GM21576 (cell line): ENCODE data around the gene STXBP6.
A peak's percentile ranks its signal among the peaks of the same experiment; 100 is the strongest.

Source experiments
- ATAC-seq: cut with Tn5 transposase; IDR thresholded peaks from one replicate; pipeline ENCODE4 v1.9.1; 2021; ENCODE audit warnings: mild to moderate bottlenecking, moderate library complexity; ENCODE audit not compliant: unreplicated experiment

STXBP6 gene

DNA sequence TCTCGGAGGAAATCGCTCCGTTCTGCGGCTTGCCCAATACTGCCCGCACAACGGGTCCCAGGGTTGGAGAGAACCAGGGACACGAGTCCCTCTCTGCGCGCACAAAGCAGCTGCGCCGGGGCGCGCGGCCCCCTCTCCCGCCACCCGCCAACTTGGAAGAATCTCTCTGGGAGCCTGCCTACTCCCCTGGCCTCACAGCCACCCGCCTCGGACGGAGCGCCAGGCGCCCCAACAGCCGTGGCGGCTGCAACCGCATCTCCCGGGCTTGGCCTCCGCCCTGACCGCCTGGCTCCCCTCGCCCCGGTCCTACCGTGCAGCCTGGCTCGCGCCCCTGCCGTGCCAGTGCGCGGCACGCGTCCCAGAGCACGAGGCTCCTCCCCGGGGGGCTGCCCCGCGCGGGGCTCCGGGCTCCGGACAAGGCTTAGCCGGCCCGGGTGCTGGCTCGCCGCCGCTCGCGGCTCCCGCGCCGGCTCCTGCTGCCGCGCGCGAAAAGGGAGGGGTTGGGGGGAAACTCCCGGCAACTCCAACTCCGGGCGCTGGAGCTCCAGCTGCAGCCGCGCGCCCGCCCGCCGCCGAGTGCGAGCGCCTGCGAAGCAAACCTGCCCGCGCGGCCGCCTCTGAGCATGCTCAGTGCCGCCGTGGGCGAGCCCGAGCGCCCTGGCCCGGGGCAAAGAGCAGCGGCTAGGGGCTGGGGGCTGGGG is at the start of gene STXBP6:
TSS of gene STXBP6 (minus strand) at position 580 of the 701 bp plus-strand sequence. CDS start 75,329 bp downstream, outside the sequence.
- ATAC-seq = peak; percentile 64

DNA sequence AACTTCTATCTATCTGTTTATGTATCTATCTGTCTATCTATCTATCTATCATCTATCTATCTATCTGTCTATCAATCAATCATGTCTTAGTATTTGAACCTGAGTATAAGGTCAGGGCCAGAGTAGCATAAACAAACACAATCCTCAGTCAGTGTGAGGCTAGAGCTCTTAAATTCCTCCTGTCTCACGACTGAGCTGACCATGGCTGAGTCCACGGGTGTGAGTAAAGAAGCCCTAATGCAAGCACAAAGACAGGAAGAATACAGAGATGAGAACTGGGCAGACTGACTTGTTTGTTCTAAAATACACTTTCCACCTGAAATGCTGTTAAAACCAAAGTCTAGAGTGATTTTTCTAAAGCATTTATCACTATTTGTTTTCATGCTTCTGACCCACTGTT is 47.2 kb upstream of the STXBP6 start:
- no peak for ATAC-seq

DNA sequence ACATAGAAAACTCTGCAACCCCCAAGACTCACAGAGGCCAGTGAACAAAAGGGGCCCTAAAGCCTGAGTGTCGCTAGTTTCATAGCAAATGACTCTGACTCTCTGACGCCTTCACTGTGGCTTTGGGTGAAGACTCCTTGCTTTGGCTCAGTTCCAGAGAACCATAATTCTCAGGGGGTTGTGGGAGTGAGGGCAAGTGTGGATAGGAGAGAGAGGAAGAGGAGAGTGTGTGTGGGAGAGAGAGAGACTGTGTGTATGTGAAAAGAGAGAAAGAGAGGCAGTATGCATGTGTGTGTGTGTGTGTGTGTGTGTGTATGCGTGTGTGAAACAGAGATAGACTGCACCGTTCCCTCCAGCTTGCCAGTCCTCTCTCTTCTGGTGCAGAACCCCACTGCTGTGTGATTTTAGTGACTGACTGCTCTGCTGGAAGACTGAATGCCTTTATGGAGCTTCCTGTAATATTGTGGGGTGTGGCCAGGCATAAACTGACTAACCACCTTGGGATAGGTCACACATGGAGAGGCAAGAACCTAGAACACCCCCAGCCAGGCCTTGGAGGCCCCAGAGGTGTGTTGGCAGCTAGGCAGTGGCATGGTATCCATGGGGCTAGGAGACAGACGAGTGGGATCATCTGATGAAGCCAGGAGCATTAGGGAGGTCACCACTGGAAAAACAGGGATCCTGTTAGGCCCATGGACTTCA is 45.9 kb upstream of the STXBP6 start:
- no peak for ATAC-seq

DNA sequence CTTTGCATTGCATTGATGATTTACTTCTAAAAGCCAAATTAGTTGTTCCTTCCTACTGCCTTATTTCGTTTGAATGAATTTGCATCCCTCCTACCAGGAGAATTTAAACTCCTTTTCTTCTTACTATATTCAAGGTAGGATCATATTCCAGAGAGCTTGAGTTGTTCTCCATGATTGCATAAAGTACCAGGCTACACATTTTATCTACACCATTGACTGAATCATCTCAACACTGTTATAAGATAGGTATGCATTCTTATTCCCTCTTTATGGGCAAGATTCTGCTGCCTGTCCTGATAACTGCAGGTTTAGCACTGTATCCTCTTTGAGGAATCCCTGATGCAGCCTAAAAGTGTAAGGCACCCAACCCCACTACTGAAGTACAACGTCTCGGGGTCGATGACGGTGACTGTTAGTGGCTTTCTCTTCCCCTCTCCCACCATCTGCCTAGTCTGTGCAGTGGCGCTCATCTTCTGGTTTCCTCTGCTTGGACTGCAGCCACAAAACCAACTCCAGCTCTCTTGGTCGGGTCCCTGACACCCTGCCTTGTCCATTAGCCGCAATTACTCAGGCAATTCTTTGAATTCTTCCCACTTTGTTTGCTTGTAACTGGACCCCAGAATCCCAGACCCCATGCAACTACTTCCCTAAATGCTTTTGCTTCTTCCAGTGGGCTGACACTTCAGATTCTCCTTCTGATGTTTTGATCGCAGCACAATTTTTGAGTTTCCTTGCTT is 44.4 kb upstream of the STXBP6 start:
- no peak for ATAC-seq

DNA sequence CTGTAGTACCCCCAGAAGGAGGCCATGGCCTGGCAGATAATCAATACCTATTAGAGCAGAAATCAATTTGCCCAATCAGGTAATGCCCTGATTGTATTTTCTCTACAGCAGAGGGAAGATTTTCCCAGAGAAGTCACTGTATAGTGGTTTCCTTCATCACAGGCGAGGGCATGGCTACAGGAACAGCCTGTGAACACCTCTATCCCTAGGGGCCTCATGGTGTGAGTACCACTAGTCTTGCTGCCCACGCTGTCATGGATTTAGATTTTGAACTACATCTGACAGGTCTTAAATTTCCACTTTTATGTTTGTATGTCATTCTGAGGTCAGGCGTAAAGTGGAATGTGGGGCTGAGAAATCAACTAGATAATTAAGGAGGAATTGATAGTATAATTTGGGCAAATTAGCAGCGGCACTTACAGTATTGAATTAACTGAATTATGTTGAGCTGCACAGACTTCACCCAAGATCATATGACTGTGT is 42.4 kb upstream of the STXBP6 start:
- ATAC-seq = no peak

DNA sequence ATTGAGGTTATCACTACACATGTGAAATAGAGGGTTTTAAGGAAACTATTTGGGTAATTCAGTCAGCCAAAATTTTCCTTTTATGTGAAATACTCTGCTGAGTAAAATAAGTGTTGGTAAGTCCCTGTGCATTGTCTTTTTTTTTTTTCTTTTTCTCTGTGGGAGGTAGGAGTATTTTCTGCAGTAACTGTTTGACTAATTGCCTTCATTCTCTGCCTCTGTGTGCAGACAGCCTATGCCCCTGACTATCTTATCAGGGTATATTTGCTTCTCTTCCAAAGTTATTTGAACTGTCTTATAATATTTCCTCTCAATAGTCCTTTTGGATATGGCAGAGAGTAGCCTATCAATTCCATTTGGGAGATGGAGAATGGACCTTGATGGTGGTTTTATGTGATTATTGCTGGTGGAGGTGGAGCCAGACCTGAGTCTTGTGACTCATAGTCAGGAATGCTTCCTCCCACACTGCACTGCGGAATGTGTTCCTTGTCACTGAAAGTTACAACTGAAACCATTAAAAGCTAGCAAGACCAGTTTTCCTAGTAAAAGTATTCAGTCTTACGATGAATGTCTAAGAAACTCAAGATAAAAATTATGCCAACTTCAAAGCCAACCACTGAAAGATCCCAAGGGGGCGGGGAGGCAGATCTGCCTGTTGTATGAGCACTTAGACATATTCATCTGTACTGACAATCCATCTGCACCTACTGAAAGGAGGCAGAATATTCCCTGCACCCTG is 40.9 kb upstream of the STXBP6 start:
- ATAC-seq = no peak

DNA sequence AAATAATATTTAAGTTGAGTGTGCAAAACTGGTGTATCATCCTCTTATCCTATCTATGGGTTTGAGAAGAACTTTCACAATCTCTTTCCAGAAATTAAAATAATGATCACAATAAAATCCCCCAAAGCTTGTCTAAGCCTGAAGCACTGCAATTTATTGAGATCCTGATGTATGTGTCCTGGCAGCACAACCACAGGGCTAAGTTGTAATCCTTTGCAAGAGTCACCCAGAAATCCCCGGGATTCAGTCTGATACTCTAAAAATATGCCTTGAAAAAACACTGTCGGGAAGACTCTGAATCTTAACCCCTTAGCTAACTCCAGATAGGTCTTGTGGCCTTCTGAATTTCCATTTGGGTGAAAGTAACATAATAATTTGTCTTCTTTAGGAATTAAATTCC is 40.3 kb upstream of the STXBP6 start:
- no peak for ATAC-seq

DNA sequence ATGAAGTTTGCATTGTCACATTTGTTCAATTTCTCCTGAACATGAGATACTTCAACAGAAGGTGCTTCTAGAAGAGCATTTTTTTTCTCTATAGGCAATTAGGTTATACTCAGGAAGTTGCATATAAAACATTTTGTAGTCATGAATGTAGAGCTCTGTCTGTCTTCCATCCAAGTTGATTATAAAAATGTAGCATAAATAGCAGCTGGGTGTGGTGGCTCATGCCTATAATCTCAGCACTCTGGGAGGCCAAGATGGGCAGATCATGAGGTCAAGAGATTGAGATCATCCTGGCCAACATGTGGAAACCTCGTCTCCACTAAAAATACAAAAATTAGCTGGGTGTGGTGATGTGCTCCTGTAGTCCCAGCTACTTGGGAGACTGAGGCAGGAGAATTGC is 39.5 kb upstream of the STXBP6 start:
- ATAC-seq = no peak

DNA sequence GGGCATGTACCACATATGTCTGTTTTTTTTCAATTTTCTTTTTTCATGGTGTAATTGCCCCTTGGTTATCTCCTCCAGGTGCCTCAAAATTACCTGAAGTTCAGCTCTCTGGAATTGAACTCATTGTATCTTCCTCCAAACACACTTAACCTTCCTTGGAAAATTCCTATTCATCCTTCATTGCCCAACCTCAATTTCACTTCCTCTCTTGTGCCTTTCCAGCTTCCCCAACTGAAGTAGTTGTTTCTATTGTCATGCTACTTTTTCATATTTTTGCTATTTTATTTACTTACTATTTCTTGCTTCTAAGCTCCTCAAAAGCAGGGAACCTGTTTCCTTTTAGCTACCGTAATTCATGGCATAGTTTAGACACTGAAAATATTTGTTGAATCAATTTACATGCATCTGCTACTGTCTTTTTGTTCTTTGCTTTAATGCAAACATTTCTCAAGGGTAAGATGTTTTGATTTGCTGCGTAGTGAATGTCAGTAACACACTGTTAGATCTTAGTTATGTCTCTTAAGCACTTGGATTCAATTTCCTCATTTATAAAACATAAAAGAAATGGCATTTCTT is 37.0 kb upstream of the STXBP6 start:
- no peak for ATAC-seq

DNA sequence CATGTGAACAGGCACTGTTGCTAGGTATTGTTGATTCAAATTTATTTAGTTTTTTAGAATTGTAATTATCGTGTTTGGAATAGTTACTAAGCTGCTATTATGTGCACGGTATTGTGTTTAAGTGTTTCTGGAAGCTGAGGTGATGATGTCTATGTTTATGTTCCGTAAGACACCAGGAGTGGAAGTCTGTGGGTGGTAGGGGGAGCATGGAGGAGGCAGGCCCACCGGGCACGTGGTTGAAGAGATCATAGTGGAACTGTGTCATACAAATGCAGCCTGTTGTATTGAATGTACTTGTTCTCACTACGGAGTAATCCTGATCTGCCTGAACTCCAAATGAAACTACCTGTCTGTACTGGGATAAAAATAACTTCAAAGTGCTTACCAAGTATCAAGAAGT is 36.1 kb upstream of the STXBP6 start:
- no peak for ATAC-seq

DNA sequence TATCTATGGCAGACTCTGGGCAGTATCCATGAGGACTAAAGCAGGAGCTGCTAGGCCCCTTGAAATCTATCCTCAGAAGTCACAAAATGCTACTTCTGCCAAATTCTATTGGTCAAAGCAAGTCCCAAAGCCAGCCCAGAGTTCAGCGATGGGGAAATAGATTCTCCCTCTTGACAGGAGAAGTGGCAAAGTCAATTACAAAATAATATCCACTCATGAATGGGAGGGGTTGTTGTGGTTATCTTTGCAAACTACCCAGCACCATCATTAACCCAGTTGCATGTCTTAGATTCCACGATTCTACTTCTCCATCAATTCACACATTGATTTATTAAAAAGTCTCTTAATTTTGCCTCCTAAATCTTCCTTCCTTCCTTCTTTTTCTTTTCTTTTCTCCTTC is 30.7 kb upstream of the STXBP6 start:
- no peak for ATAC-seq

DNA sequence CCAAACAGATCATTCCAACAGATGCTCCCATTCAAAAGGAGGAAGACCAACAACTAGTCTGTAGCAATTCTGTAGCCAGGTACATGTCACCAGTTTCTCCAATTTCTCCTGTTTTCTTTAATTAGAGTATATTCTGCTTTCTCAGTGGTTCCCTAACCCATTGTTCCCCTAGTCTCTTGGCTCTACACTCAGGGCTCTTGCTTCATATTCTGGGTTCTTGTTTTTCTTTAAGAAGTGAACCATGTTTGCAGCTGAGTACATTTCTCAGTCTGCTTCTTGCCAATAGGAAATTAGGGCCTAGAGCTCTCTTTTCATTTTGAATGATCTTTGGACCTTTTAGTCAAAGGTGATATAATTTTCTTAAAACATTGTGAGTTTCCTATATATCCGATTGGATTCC is 29.4 kb upstream of the STXBP6 start:
- ATAC-seq = no peak

DNA sequence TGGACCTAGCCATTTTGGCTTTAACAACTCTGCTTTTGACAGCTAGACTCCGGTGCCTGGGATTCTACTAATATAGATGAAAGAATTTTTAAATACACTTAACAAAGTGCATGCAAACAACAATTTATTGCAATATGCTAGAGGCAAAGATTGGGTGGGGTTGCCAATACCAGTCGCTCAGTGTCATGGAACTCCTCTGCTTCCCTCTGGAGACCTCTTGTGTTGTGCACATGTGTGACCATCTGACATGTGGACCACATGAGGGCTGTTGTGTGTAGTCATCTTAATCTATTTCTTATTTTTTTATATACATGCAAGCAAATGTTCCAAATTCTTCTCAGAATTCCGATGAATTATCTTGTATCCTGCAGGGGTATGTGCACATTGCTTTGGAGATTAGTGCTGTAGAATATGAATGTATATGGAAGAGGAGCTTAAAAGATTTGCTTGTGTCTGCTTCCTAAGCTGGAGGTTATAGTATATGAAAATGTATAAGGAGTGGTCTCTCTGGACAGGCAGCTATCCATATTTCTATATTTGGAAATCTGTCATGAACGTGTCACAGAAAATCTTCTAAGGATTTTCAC is 24.2 kb upstream of the STXBP6 start:
- no peak for ATAC-seq

DNA sequence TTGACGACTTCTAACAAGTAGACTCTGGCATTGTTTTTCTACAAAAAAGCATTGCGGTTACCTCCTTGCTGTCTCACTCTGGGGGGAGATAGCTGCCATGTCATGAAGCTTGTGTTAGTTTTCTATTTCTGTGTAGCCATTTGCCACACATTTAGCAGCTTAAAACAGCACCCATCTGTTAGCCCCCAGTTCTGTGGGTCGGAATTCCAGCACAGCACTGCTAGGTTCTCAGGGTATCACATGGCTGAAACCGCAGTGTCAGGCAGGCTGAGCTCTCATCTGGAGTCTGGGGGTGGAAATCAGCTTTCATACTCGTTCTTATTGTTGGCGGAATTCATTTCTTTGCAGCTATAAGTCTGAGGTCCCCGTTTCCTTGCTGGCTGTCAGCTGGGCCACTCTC is 19.9 kb upstream of the STXBP6 start:
- no peak for ATAC-seq

DNA sequence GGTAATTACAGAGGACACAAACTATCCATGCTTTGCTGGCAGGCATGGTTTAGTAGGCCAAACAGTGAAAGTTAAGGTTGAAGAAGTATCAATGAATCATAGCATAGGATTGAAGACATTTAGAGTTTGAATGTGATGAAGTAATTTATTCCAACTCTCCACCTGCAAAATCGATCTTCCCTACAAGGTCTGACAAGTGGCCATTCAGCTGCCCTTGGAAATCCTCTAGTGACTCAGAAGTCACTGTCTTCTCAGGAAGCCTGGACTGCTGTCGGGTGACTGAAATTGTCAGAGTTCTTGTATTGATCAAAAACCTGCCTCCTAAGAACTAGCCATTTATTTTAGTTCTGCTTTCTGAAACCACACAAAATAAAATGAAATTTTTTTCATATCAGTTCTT is 17.7 kb upstream of the STXBP6 start:
- no peak for ATAC-seq

DNA sequence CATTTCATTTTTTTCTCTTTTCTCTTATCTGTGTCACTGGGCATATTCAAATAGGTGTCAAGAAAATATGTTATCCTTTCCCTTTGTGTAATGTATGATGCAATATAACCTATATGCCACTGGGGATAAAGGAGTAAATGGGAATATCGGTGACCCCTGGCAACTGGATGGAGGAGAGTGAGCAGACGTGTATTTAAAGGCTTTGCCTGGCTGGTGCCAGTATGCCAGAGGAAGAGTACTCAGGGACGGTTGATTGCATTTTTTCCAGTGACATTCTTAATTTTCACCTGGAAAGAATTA is 12.0 kb upstream of the STXBP6 start:
- no peak for ATAC-seq

DNA sequence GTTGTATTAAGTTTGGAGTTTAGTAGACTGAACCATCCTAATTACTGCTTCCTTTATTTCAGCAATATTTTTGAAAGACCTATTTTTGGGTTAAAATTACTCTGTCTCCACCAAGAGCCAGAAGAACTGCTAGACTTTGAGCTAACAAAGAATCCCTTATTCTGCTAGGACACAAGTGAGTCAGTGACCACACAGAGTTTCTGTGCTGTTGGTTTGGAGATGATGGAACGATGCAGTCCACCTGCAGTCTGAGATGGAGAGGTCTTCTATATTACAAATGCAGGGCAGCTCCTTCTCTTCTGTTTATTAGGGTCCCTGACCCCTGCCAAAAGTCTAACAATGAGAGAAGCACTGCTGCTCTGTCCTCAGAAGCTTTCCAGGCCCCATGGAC is 6.7 kb upstream of the STXBP6 start:
- ATAC-seq = no peak

DNA sequence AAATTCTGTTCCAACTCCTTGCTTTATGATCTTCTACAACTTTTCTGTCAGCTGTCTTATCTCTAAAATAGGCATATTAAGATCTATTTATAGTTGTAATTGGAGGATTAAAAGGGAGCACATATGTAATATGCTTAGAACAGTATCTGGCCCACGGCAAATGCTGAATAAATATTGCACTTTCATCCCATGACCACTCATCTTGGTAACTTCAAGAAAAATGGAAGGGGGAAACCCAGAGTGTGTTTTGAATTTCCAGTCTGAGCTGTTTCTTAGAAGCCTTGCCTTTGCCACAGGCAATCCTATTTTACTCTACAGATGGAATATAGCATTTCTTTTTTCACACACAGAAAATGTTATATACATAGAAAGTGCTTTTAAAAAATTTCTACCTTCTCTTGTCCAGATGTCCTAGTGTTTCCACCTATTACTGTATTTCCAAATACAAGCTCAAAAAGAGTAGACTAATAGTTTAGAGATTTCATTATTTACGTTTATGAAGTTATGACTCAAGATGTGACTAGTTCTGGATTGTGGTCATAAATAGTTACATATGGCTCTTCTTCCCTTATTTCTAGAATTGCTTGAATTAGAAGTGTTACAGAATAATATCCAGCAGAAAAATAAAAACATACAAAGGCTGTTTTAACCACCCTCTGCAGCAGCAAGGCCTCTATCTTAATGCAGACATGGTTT is 6.2 kb upstream of the STXBP6 start:
- ATAC-seq = no peak

DNA sequence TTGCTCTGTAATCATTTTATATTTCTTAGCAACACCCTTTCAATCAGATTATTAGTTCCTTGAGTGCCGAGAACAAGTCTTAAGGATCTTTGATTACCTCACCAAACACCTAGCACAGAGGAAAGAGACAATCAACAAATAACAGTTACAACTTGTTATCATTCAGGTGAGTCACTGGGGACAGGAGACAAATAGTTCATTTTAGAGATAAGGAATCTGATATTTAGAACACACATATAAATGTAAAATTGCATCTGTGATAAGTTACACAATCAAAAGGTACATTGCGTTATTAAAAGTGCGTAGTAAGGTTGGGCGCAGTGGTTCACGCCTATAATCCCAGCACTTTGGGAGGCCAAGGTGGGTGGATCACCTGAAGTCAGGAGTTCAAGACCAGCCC is 5.1 kb upstream of the STXBP6 start:
- no peak for ATAC-seq

DNA sequence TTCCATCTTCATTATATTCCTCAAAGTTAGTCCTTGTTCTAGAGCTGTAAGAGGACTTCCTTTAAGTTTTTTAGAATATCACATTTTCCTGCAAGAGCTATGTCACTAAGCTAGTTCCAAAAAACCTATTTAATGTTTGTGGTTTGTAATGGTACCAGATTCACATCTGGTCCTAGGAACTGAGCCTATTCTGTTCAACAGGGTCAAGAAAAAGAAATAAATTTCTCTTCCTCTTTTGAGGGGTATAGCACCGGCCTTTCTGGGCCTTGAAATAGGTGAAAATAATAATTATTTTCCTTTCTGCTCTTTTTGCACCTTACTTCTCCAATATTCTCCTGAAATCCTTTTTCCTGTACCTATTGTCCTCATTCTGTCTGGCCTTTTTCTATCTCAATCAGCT is 3.6 kb upstream of the STXBP6 start:
- no peak for ATAC-seq
